Cardiac fibroblast (primary cell): ENCODE measurements around the gene CCDC127.

Experiments used
- DNase-seq, 2 donors: peaks; one replicate each; pipeline versions ENCODE4 v3.0.0 to v3.0.0-alpha.2; 2010; ENCODE audit warnings: low read depth in 2 of 2
- H3K4me3 ChIP-seq, 2 donors: replicated peaks in 1 of 2; 1 replicate in 1 of 2; 2 replicates in 1 of 2; pipeline ENCODE4 v1.5.1; 2011; ENCODE audit warnings: low read depth in 2 of 2, low read length in 2 of 2, mild to moderate bottlenecking in 2 of 2, moderate library complexity in 1 of 2
- CTCF ChIP-seq: IDR thresholded peaks from one replicate; pipeline ENCODE4 v1.5.1; 2011; ENCODE audit warnings: low read depth, mild to moderate bottlenecking, low read length, inconsistent platforms

Gene CCDC127

GRCh38 chr5:191949-192690, 25.8 kb downstream of the CCDC127 start:
- H3K4me3 ChIP-seq: no peak overlapping the region
- no peak for TF ChIP-seq CTCF
- DNase-seq: no peak

GRCh38 chr5:191036-191948, 26.7 kb downstream of the CCDC127 start, which contains the start of gene LRRC14B:
TSS of gene LRRC14B (plus strand) at chr5:191495. CDS start at chr5:191539, 44 bp downstream.
- H3K4me3 ChIP-seq: no peak within 1 kb of the TSS
- no peak for DNase-seq
- TF ChIP-seq CTCF: no peak

GRCh38 chr5:190366-191035, 27.5 kb downstream of the CCDC127 start:
- DNase-seq: no peak

GRCh38 chr5:189976-190365, 28.0 kb downstream of the CCDC127 start:
- H3K4me3 ChIP-seq: no peak overlapping the region
- no peak for TF ChIP-seq CTCF
- DNase-seq: no peak

More at GRCh38 chr5:190366-191035, 27.5 kb downstream of the CCDC127 start:
- no peak for TF ChIP-seq CTCF
- H3K4me3 ChIP-seq: no peak overlapping the region

- no peak for DNase-seq
These were observed 28.5 kb downstream of the CCDC127 start for GRCh38 chr5:189486-189885.

More at GRCh38 chr5:189486-189885, 28.5 kb downstream of the CCDC127 start:
- no peak overlapping the region for H3K4me3 ChIP-seq
- no peak for TF ChIP-seq CTCF
